ENCODE results near the gene TBCCD1. TPM values are rescaled to one million over a fixed set of nuclear protein-coding genes. Genes with fewer than 3 reads are reported as not detected.
"Not testable (repeated sequence)": the region's sequence is repeated elsewhere in the genome, so short reads cannot be mapped to it uniquely, and the experiment has no call there.

TBCCD1 gene
- total RNA-seq, 1 experiment from 2014 or later = 20.1 TPM

DNA sequence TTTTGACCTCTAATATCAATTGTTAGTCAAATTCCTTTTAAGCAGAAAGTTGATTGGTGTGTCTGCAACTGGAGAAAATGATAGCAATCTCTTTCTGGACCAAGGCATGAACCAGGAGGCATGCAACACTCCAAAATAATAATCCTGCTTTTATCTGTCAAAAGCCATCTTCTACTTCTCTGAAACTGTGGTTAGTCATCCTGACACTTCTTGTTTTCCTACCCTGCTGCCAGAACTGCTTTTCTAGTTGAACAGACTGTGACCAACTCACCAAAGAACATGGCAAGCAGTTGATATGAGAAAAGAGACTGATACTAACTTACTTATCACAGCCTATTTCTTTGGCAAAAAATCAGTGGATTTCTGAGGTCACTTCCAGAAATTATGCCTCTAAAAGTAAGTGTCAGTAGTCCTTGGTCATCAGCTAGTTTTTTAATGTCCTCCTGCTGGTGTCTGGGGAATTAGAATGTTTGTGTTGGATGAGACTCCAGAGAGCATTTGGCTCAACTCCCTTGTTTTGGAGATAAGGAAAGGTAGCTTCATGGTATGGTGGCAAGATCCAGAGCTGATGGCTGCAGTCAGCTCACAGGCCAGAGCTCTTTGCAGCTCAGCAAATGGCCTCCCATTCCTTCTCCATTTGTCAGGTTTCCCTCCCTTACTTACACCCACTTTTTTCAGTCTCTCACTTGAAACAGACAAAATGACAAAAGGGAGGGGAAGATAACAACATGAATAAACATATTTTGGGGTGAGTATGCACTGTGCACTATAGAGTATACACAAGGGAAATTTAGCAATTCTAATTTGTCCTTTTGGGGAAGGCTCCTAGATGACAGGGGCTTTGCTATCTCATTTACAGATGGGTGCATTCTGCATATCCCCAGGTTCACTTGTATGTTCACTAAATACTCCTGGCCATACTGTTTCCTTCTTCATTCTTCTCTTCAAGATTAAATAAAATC lies 30.0 kb downstream of the TBCCD1 start:
- intact Hi-C loops (cut with micrococcal nuclease; ENCODE audit: unreplicated experiment) = no loop called here
- no TSS peak for BruUV-seq (replicated peaks)
- H3K9me3 ChIP-seq (ENCODE audit: low read depth, low read length, poor library complexity, severe bottlenecking) = no peaks in the 10 kb centered on the region
- H3K27me3 ChIP-seq (replicated peaks; ENCODE audit: insufficient read depth, low read depth, low read length, poor library complexity) = no peaks in the 10 kb centered on the region
- ChIA-PET POLR2A (ENCODE audit: low non-redundant PET) (no interaction called here), CTCF (interaction anchor here (0.6 to 0.8 kb wide), 2 partner anchors 260 to 594 kb away, joined by 3 read pairs; no protein-coding TSS in a partner anchor)
- TF ChIP-seq, protein P1, sequence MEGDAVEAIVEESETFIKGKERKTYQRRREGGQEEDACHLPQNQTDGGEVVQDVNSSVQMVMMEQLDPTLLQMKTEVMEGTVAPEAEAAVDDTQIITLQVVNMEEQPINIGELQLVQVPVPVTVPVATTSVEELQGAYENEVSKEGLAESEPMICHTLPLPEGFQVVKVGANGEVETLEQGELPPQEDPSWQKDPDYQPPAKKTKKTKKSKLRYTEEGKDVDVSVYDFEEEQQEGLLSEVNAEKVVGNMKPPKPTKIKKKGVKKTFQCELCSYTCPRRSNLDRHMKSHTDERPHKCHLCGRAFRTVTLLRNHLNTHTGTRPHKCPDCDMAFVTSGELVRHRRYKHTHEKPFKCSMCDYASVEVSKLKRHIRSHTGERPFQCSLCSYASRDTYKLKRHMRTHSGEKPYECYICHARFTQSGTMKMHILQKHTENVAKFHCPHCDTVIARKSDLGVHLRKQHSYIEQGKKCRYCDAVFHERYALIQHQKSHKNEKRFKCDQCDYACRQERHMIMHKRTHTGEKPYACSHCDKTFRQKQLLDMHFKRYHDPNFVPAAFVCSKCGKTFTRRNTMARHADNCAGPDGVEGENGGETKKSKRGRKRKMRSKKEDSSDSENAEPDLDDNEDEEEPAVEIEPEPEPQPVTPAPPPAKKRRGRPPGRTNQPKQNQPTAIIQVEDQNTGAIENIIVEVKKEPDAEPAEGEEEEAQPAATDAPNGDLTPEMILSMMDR (conservative IDR thresholded peaks at IDR 0.05; ENCODE audit: low read depth, low read length) = no peak
- TF ChIP-seq EZH2 (IDR thresholded peaks at IDR 0.05; ENCODE audit: borderline replicate concordance, low read depth, low read length, poor library complexity, severe bottlenecking) = no peak
- H3K4me1 ChIP-seq (ENCODE audit: insufficient read depth, low read length, poor library complexity, severe bottlenecking) = peaks cover 4% of the 10 kb centered on the region
- no peak overlapping the region for H3K4me3 ChIP-seq (ENCODE audit: low read depth, low read length, poor library complexity, severe bottlenecking)
- DNase-seq (ENCODE audit: low spot score) = no peak
- H3K36me3 ChIP-seq (ENCODE audit: insufficient read depth, low read length, poor library complexity, severe bottlenecking) = no peaks in the 10 kb centered on the region
- H3K27ac ChIP-seq (ENCODE audit: low read depth, low read length, poor library complexity, severe bottlenecking) = no peak overlapping the region

DNA sequence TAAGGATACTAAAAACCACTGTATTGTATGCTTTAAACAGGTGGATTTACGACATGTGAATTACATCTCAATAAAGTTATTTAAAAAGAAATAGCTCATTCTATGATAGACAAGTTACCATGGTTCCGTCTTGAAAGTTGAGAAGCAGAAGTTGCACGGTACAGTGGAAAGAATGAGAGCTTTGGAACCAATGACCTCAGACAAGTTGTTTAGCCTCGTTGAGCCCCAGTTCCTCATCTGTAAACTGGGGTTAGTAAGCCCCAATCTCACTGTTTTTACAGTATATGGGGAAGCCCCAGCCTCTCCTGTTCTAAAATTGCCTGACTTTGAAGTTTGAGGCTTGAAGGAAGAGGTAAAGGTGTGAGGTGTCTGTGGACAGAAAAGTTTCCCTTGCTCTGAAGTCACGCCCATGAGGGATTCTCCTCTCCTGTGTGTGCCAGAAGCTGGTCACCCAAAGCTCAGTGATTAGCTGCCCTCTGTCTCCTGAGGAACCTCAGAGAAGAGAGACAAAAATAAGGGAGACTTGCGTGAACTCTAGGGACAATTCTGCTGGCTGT lies 32.9 kb downstream of the TBCCD1 start:
- Histone ChIP-seq H3K9me3 (ENCODE audit: low read depth, low read length, poor library complexity, severe bottlenecking) (no peaks in the 10 kb centered on the region), H3K4me3 (ENCODE audit: low read depth, low read length, poor library complexity, severe bottlenecking) (no peak overlapping the region), H3K27me3 (replicated peaks; ENCODE audit: insufficient read depth, low read depth, low read length, poor library complexity) (no peaks in the 10 kb centered on the region), H3K36me3 (ENCODE audit: insufficient read depth, low read length, poor library complexity, severe bottlenecking) (no peaks in the 10 kb centered on the region), H3K27ac (ENCODE audit: low read depth, low read length, poor library complexity, severe bottlenecking) (no peak overlapping the region), H3K4me1 (ENCODE audit: insufficient read depth, low read length, poor library complexity, severe bottlenecking) (peaks cover 12% of the 10 kb centered on the region)
- no peak for DNase-seq (ENCODE audit: low spot score)
- no peak for TF ChIP-seq EZH2 (IDR thresholded peaks at IDR 0.05; ENCODE audit: borderline replicate concordance, low read depth, low read length, poor library complexity, severe bottlenecking)
- TF ChIP-seq, protein P1 (conservative IDR thresholded peaks at IDR 0.05; ENCODE audit: low read depth, low read length) = no peak
- POLR2A ChIA-PET (ENCODE audit: low non-redundant PET) = no interaction called here
- no TSS peak for BruUV-seq (replicated peaks)
- intact Hi-C loops (cut with micrococcal nuclease; ENCODE audit: unreplicated experiment) = no loop called here
- CTCF ChIA-PET = no interaction called here

DNA sequence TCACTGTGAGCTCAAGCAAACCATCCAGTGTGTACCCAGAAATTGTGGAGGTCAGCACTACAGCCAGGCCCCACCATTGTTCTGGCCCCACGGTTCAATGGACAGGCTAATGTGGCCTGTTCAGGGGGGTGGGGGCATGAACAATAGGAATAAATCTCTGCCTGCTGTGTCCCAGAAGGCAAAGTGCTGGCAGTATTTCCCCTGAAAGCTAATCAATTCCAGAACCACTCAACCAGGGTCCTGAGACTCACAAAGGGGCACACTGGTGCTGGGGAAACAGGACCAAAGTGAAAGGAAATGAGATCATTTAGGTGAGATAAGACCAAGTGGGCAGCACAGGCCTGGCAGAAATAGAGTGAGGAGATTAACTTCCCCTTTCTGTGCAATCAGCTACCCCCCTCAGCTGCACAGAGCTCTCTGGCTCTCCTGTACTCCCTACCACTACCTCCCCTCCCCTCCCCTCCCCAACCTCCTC lies 34.5 kb downstream of the TBCCD1 start:
- H3K4me3 ChIP-seq (ENCODE audit: low read depth, low read length, poor library complexity, severe bottlenecking) = no peak overlapping the region
- intact Hi-C loops (cut with micrococcal nuclease; ENCODE audit: unreplicated experiment) = no loop called here
- no peaks in the 10 kb centered on the region for H3K27me3 ChIP-seq (replicated peaks; ENCODE audit: insufficient read depth, low read depth, low read length, poor library complexity)
- POLR2A ChIA-PET (ENCODE audit: low non-redundant PET) = no interaction called here
- no peaks in the 10 kb centered on the region for H3K36me3 ChIP-seq (ENCODE audit: insufficient read depth, low read length, poor library complexity, severe bottlenecking)
- TF ChIP-seq EZH2 (IDR thresholded peaks at IDR 0.05; ENCODE audit: borderline replicate concordance, low read depth, low read length, poor library complexity, severe bottlenecking) = no peak
- TF ChIP-seq, protein P1 (conservative IDR thresholded peaks at IDR 0.05; ENCODE audit: low read depth, low read length) = no peak
- H3K9me3 ChIP-seq (ENCODE audit: low read depth, low read length, poor library complexity, severe bottlenecking) = no peaks in the 10 kb centered on the region
- no TSS peak for BruUV-seq (replicated peaks)
- H3K27ac ChIP-seq (ENCODE audit: low read depth, low read length, poor library complexity, severe bottlenecking) = no peak overlapping the region
- peaks cover 12% of the 10 kb centered on the region for H3K4me1 ChIP-seq (ENCODE audit: insufficient read depth, low read length, poor library complexity, severe bottlenecking)
- peak; percentile 17 for DNase-seq (ENCODE audit: low spot score)
- CTCF ChIA-PET = interaction anchor here (1.2 kb wide), 1 partner anchor 8 kb away, joined by 6 read pairs; no protein-coding TSS in a partner anchor

DNA sequence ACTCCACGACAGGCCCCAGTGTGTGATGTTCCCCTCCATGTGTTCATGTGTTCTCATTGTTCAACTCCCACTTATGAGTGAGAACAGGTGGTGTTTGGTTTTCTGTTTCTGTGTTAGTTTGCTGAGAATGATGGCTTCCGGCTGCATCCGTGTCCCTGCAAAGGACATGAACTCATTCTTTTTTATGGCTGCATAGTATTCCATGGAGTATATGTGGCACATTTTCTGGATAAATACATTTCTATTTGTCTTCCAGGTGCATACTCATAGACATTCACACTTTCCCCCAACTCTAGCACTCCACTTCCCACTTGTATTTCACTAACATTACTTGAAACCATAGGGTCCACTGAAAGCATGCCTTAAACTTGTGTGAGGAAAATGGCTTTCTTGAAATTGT lies 35.4 kb downstream of the TBCCD1 start:
- H3K27ac ChIP-seq (ENCODE audit: low read depth, low read length, poor library complexity, severe bottlenecking) = not testable (repeated sequence)

More for the DNA sequence above, 35.4 kb downstream of the TBCCD1 start:
- intact Hi-C loops (cut with micrococcal nuclease; ENCODE audit: unreplicated experiment); H3K4me3 ChIP-seq (ENCODE audit: low read depth, low read length, poor library complexity, severe bottlenecking); H3K36me3 ChIP-seq (ENCODE audit: insufficient read depth, low read length, poor library complexity, severe bottlenecking); DNase-seq (ENCODE audit: low spot score); H3K9me3 ChIP-seq (ENCODE audit: low read depth, low read length, poor library complexity, severe bottlenecking); H3K27me3 ChIP-seq (replicated peaks; ENCODE audit: insufficient read depth, low read depth, low read length, poor library complexity); POLR2A ChIA-PET (ENCODE audit: low non-redundant PET); BruUV-seq (replicated peaks): not testable (repeated sequence)
- CTCF ChIA-PET = interaction anchor here (1.2 kb wide), 1 partner anchor 9 kb away, joined by 6 read pairs; no protein-coding TSS in a partner anchor
- peaks cover 12% of the 10 kb centered on the region for H3K4me1 ChIP-seq (ENCODE audit: insufficient read depth, low read length, poor library complexity, severe bottlenecking)

All from A673 (cell line).